NB4 (cell line): ENCODE results near the gene CCNB3.

ENCODE experiments used
- CTCF ChIP-seq: IDR thresholded peaks from one replicate; pipeline ENCODE4 v1.5.1; 2012; ENCODE audit warnings: low read depth, low read length
- MAX ChIP-seq: IDR thresholded peaks from 2 replicates; pipeline ENCODE4 v1.6.1; 2011; ENCODE audit warnings: low read depth, low read length
- MYC ChIP-seq: IDR thresholded peaks from 2 replicates; pipeline ENCODE4 v1.6.1; 2011; ENCODE audit warnings: low read depth, low read length
- POLR2A ChIP-seq: IDR thresholded peaks from 2 replicates; pipeline ENCODE4 v1.6.1; 2011; ENCODE audit warnings: mild to moderate bottlenecking; ENCODE audit not compliant: insufficient read length; ENCODE audit errors: extremely low read depth

GRCh38 chrX:50168241-50168687, 36.3 kb upstream of the CCNB3 start:
- TF ChIP-seq POLR2A (no peak), CTCF (no peak), MYC (no peak), MAX (no peak)
